Neutrophil (primary cell): ENCODE data around the gene TTC33.
"Not testable (repeated sequence)": the region's sequence is repeated elsewhere in the genome, so short reads cannot be mapped to it uniquely, and the experiment has no call there.

ENCODE experiments used
- H3K27ac ChIP-seq: fragments of 200-600 bp; sonication (generic); 2 replicates; pipeline ENCODE4 v1.5.1; 2016; ENCODE audit warnings: mild to moderate bottlenecking, moderate library complexity
- H3K27me3 ChIP-seq: fragments of 200-600 bp; sonication (generic); 2 replicates; pipeline ENCODE4 v1.6.0; 2016; ENCODE audit warnings: mild to moderate bottlenecking
- H3K36me3 ChIP-seq: fragments of 200-600 bp; sonication (generic); 2 replicates; pipeline ENCODE4 v1.5.1; 2017
- H3K4me1 ChIP-seq, 2 experiments: fragments of 200-600 bp in 1 of 2; sonication (generic) in 1 of 2; 1 replicate in 1 of 2; 2 replicates in 1 of 2; pipeline versions ENCODE4 v1.5.1 to v1.6.1; 2013 to 2016; ENCODE audit warnings: low read depth in 1 of 2, low read length in 1 of 2, mild to moderate bottlenecking in 1 of 2, moderate library complexity in 1 of 2; ENCODE audit not compliant: control insufficient read depth in 1 of 2, insufficient read depth in 1 of 2
- H3K4me3 ChIP-seq, 2 experiments: fragments of 200-600 bp in 1 of 2; sonication (generic) in 1 of 2; 1 replicate in 1 of 2; 2 replicates in 1 of 2; pipeline ENCODE4 v1.5.1; 2013 to 2016; ENCODE audit warnings: low read depth in 1 of 2, low read length in 1 of 2, mild to moderate bottlenecking in 1 of 2, moderate library complexity in 1 of 2
- H3K9me3 ChIP-seq: fragments of 200-600 bp; sonication (generic); 2 replicates; pipeline ENCODE4 v1.5.1; 2016
- TF ChIP-seq, protein P1 (sequence below): fragments of 200-600 bp; sonication (generic); IDR thresholded peaks from 2 replicates; pipeline ENCODE4 v1.5.1; 2016; ENCODE audit warnings: antibody characterized with exemption

The TTC33 gene

DNA sequence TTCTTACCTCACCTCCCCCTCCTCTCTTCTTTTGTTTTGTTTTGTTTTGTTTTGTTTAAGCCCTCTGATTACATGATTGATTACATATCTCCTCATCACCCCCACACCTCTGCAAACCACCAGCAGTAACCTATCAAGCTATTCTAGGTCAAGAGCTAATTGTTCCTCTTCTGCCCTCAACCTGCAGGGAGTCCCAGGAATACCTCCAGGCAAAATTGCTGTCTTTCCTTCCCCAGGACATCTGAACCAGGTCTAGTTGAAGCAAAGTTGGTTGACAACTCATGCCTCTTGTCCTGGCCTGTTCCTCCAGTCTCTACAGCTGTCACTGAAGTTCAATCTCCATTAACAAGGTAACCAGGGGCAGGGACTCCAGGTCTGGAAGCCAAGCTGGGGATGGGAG is 156.1 kb downstream of the TTC33 start:
- no peaks in the 10 kb centered on the region for H3K27me3 ChIP-seq
- H3K4me3 ChIP-seq, result no peak overlapping the region
- no peak overlapping the region for H3K27ac ChIP-seq
- TF ChIP-seq, protein P1, sequence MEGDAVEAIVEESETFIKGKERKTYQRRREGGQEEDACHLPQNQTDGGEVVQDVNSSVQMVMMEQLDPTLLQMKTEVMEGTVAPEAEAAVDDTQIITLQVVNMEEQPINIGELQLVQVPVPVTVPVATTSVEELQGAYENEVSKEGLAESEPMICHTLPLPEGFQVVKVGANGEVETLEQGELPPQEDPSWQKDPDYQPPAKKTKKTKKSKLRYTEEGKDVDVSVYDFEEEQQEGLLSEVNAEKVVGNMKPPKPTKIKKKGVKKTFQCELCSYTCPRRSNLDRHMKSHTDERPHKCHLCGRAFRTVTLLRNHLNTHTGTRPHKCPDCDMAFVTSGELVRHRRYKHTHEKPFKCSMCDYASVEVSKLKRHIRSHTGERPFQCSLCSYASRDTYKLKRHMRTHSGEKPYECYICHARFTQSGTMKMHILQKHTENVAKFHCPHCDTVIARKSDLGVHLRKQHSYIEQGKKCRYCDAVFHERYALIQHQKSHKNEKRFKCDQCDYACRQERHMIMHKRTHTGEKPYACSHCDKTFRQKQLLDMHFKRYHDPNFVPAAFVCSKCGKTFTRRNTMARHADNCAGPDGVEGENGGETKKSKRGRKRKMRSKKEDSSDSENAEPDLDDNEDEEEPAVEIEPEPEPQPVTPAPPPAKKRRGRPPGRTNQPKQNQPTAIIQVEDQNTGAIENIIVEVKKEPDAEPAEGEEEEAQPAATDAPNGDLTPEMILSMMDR, result no peak
- H3K4me1 ChIP-seq, result no peaks in the 10 kb centered on the region
- no peaks in the 10 kb centered on the region for H3K9me3 ChIP-seq
- H3K36me3 ChIP-seq, result no peaks in the 10 kb centered on the region

- H3K27me3 ChIP-seq, result no peaks in the 10 kb centered on the region
- H3K4me1 ChIP-seq, result no peaks in the 10 kb centered on the region
- H3K4me3 ChIP-seq, result no peak overlapping the region
- no peaks in the 10 kb centered on the region for H3K9me3 ChIP-seq
- no peaks in the 10 kb centered on the region for H3K36me3 ChIP-seq
- H3K27ac ChIP-seq, result no peak overlapping the region
- TF ChIP-seq, protein P1, result no peak
Observed at GRCh38 chr5:40594811-40595210, 160.9 kb downstream of the TTC33 start.

GRCh38 chr5:40591727-40592396 is 163.9 kb downstream of the TTC33 start:
- not testable (repeated sequence) for H3K9me3 ChIP-seq, H3K36me3 ChIP-seq, H3K4me3 ChIP-seq, H3K27ac ChIP-seq, H3K27me3 ChIP-seq, H3K4me1 ChIP-seq

DNA sequence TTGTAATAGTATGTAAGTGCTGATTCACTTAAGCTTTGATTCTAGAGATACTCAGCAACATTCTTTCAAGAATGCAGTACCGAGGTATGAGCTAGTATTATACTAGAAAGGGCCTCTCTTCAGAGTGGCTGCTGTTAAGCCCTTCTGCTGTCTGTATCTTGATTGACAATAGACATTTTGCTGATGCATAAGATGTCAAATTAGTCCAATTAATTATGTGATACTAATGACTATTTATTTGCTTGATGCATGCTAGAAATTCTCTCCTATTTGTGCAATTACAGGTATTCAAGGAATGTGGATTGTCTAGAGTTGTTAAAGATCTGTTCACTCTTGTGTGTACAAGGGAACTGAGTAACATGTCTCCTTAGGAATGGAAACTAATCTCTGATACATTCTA is 168.4 kb downstream of the TTC33 start:
- Histone ChIP-seq H3K4me1 (no peaks in the 10 kb centered on the region), H3K36me3 (no peaks in the 10 kb centered on the region), H3K9me3 (no peaks in the 10 kb centered on the region), H3K27me3 (no peaks in the 10 kb centered on the region), H3K27ac (no peak overlapping the region), H3K4me3 (no peak overlapping the region)
- TF ChIP-seq, protein P1, result no peak

DNA sequence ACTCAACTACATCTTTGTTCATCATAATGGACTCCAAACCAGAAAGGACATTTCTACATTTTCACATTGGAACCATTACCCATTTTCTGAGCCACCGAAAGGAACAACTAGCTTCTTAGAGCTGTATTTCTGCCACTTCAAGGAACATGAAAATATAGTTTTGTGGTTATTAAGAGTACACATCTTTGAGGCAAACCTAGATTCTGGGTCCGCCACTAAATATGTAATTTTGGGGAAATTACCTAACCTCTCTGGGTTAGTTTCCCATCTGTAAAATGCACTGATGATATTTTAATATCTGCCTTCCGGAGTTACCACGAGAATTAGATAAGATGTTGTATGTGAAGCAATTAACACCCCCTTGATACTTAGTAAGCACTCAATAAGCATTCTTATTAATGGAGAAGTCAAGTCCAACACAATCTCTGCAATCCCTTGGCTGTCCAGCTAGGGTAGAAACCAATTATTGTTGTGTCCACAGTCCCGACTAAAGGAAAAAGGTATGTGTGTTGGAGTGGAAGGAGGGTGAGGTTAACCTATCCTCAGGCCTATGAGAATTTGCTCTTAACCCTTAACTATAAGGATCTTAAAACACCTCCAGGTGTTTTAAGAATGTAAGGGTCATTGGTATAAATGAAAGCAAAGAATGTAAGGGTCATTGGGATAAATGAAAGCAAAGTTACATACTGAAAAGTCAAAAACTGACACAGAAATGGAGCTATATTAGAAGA is 170.1 kb downstream of the TTC33 start:
- H3K36me3 ChIP-seq, result no peaks in the 10 kb centered on the region
- no peaks in the 10 kb centered on the region for H3K4me1 ChIP-seq
- no peaks in the 10 kb centered on the region for H3K9me3 ChIP-seq
- TF ChIP-seq, protein P1, result no peak
- no peak overlapping the region for H3K4me3 ChIP-seq
- H3K27ac ChIP-seq, result no peak overlapping the region
- no peaks in the 10 kb centered on the region for H3K27me3 ChIP-seq

GRCh38 chr5:40584054-40584453 is 171.7 kb downstream of the TTC33 start:
- TF ChIP-seq, protein P1, result no peak
- Histone ChIP-seq H3K9me3 (no peaks in the 10 kb centered on the region), H3K4me3 (no peak overlapping the region)

More at GRCh38 chr5:40584054-40584453, 171.7 kb downstream of the TTC33 start:
- H3K27ac ChIP-seq, result no peak overlapping the region
- peaks cover 0 to 4% of the 10 kb centered on the region in 2 experiments for H3K4me1 ChIP-seq
- H3K36me3 ChIP-seq, result no peaks in the 10 kb centered on the region
- no peaks in the 10 kb centered on the region for H3K27me3 ChIP-seq
